ENCODE results near the gene FGD3.
A peak's percentile ranks its signal among the peaks of the same experiment; 100 is the strongest.

The FGD3 gene

GRCh38 chr9:93079371-93079770 lies 132.0 kb downstream of the FGD3 start:
- no peak overlapping the region for H3K4ac ChIP-seq (ENCODE audit: low read depth, low read length)
- no peak overlapping the region for H2BK15ac ChIP-seq (replicated peaks; ENCODE audit: low read depth)
- H3K4me1 ChIP-seq (ENCODE audit: control insufficient read depth, low read depth, low read length) = no peaks in the 10 kb centered on the region
- no peak overlapping the region for H4K5ac ChIP-seq (ENCODE audit: low read length)
- no peak overlapping the region for H2BK5ac ChIP-seq (ENCODE audit: low read length)
- no peak overlapping the region for H3K56ac ChIP-seq (ENCODE audit: low read length)
- no peak overlapping the region for H2AK5ac ChIP-seq (ENCODE audit: low read length)
- no peaks in the 10 kb centered on the region for H3K79me1 ChIP-seq (ENCODE audit: low read length)
- no peak overlapping the region for H2BK120ac ChIP-seq (ENCODE audit: low read depth, low read length)
- H3K36me3 ChIP-seq (ENCODE audit: control insufficient read depth, insufficient read depth, low read length) = no peaks in the 10 kb centered on the region
- no peak overlapping the region for H3K18ac ChIP-seq (ENCODE audit: low read length)
- no peak overlapping the region for H4K8ac ChIP-seq (ENCODE audit: low read depth, low read length)
- DNase-seq = no peak
- no peak overlapping the region for H3K4me3 ChIP-seq (ENCODE audit: low read length)
- no peak overlapping the region for H3K4me2 ChIP-seq (ENCODE audit: low read length)
- no CpG with 5 or more reads among the region's 13 CpGs for WGBS (ENCODE audit: extremely low coverage, insufficient coverage, low lambda C conversion rate)
- no peaks in the 10 kb centered on the region for H3K79me2 ChIP-seq (ENCODE audit: control insufficient read depth, insufficient read depth, low read length)
- no peak overlapping the region for H3K27ac ChIP-seq (ENCODE audit: low read depth, low read length)
- no peak overlapping the region for H3K9ac ChIP-seq (ENCODE audit: low read length)
- no peaks in the 10 kb centered on the region for H3K27me3 ChIP-seq (ENCODE audit: insufficient read depth, low read length, poor library complexity)
- H3K23ac ChIP-seq (ENCODE audit: low read length) = no peak overlapping the region

- H4K5ac ChIP-seq (ENCODE audit: low read length) = no peak overlapping the region
- no peak for DNase-seq
Measured at GRCh38 chr9:93080406-93080805, 133.1 kb downstream of the FGD3 start.

GRCh38 chr9:93081081-93081529 lies 133.8 kb downstream of the FGD3 start:
- no peak overlapping the region for H3K18ac ChIP-seq (ENCODE audit: low read length)
- H3K4ac ChIP-seq (ENCODE audit: low read depth, low read length) = no peak overlapping the region
- no peak overlapping the region for H2AK5ac ChIP-seq (ENCODE audit: low read length)
- no peaks in the 10 kb centered on the region for H3K79me2 ChIP-seq (ENCODE audit: control insufficient read depth, insufficient read depth, low read length)
- no peaks in the 10 kb centered on the region for H3K27me3 ChIP-seq (ENCODE audit: insufficient read depth, low read length, poor library complexity)
- no peak overlapping the region for H4K5ac ChIP-seq (ENCODE audit: low read length)
- no peak overlapping the region for H3K4me2 ChIP-seq (ENCODE audit: low read length)
- no peaks in the 10 kb centered on the region for H3K79me1 ChIP-seq (ENCODE audit: low read length)
- H3K36me3 ChIP-seq (ENCODE audit: control insufficient read depth, insufficient read depth, low read length) = no peaks in the 10 kb centered on the region
- WGBS (ENCODE audit: extremely low coverage, insufficient coverage, low lambda C conversion rate) = no CpG with 5 or more reads among the region's 10 CpGs
- no peak overlapping the region for H3K56ac ChIP-seq (ENCODE audit: low read length)
- no peak overlapping the region for H3K23ac ChIP-seq (ENCODE audit: low read length)
- no peak overlapping the region for H2BK15ac ChIP-seq (replicated peaks; ENCODE audit: low read depth)
- no peaks in the 10 kb centered on the region for H3K4me1 ChIP-seq (ENCODE audit: control insufficient read depth, low read depth, low read length)
- H3K9ac ChIP-seq (ENCODE audit: low read length) = no peak overlapping the region
- no peak overlapping the region for H2BK5ac ChIP-seq (ENCODE audit: low read length)
- H2BK120ac ChIP-seq (ENCODE audit: low read depth, low read length) = no peak overlapping the region
- H4K8ac ChIP-seq (ENCODE audit: low read depth, low read length) = no peak overlapping the region
- H3K4me3 ChIP-seq (ENCODE audit: low read length) = no peak overlapping the region
- no peak for DNase-seq
- H3K27ac ChIP-seq (ENCODE audit: low read depth, low read length) = no peak overlapping the region

More at GRCh38 chr9:93080406-93080805, 133.1 kb downstream of the FGD3 start:
- Histone ChIP-seq H3K56ac (ENCODE audit: low read length) (no peak overlapping the region), H3K4ac (ENCODE audit: low read depth, low read length) (no peak overlapping the region), H2BK15ac (replicated peaks; ENCODE audit: low read depth) (no peak overlapping the region), H3K27ac (ENCODE audit: low read depth, low read length) (no peak overlapping the region), H3K4me3 (ENCODE audit: low read length) (no peak overlapping the region), H3K9ac (ENCODE audit: low read length) (no peak overlapping the region), H3K18ac (ENCODE audit: low read length) (no peak overlapping the region), H3K79me2 (ENCODE audit: control insufficient read depth, insufficient read depth, low read length) (no peaks in the 10 kb centered on the region), H3K79me1 (ENCODE audit: low read length) (no peaks in the 10 kb centered on the region), H2BK120ac (ENCODE audit: low read depth, low read length) (no peak overlapping the region), H4K8ac (ENCODE audit: low read depth, low read length) (no peak overlapping the region), H3K23ac (ENCODE audit: low read length) (no peak overlapping the region), H2BK5ac (ENCODE audit: low read length) (no peak overlapping the region), H3K4me2 (ENCODE audit: low read length) (no peak overlapping the region), H3K36me3 (ENCODE audit: control insufficient read depth, insufficient read depth, low read length) (no peaks in the 10 kb centered on the region), H2AK5ac (ENCODE audit: low read length) (no peak overlapping the region), H3K4me1 (ENCODE audit: control insufficient read depth, low read depth, low read length) (no peaks in the 10 kb centered on the region), H3K27me3 (ENCODE audit: insufficient read depth, low read length, poor library complexity) (no peaks in the 10 kb centered on the region)
- WGBS (ENCODE audit: extremely low coverage, insufficient coverage, low lambda C conversion rate) = no CpG with 5 or more reads among the region's 9 CpGs

GRCh38 chr9:93081931-93082330 lies 134.6 kb downstream of the FGD3 start:
- H4K8ac ChIP-seq (ENCODE audit: low read depth, low read length) = no peak overlapping the region
- no peaks in the 10 kb centered on the region for H3K79me1 ChIP-seq (ENCODE audit: low read length)
- DNase-seq = no peak
- no peaks in the 10 kb centered on the region for H3K27me3 ChIP-seq (ENCODE audit: insufficient read depth, low read length, poor library complexity)
- H2BK15ac ChIP-seq (replicated peaks; ENCODE audit: low read depth) = no peak overlapping the region
- H3K79me2 ChIP-seq (ENCODE audit: control insufficient read depth, insufficient read depth, low read length) = no peaks in the 10 kb centered on the region
- H3K36me3 ChIP-seq (ENCODE audit: control insufficient read depth, insufficient read depth, low read length) = no peaks in the 10 kb centered on the region
- WGBS (ENCODE audit: extremely low coverage, insufficient coverage, low lambda C conversion rate) = no CpG with 5 or more reads among the region's 3 CpGs
- H3K23ac ChIP-seq (ENCODE audit: low read length) = no peak overlapping the region
- no peak overlapping the region for H3K18ac ChIP-seq (ENCODE audit: low read length)
- no peak overlapping the region for H3K27ac ChIP-seq (ENCODE audit: low read depth, low read length)
- no peak overlapping the region for H3K56ac ChIP-seq (ENCODE audit: low read length)
- H3K9ac ChIP-seq (ENCODE audit: low read length) = no peak overlapping the region
- H3K4me3 ChIP-seq (ENCODE audit: low read length) = no peak overlapping the region
- no peak overlapping the region for H3K4ac ChIP-seq (ENCODE audit: low read depth, low read length)
- H2BK120ac ChIP-seq (ENCODE audit: low read depth, low read length) = no peak overlapping the region
- no peak overlapping the region for H2BK5ac ChIP-seq (ENCODE audit: low read length)
- no peak overlapping the region for H3K4me2 ChIP-seq (ENCODE audit: low read length)
- H4K5ac ChIP-seq (ENCODE audit: low read length) = no peak overlapping the region
- H3K4me1 ChIP-seq (ENCODE audit: control insufficient read depth, low read depth, low read length) = no peaks in the 10 kb centered on the region
- H2AK5ac ChIP-seq (ENCODE audit: low read length) = no peak overlapping the region

GRCh38 chr9:93082841-93083411 lies 135.6 kb downstream of the FGD3 start:
- no peak overlapping the region for H3K18ac ChIP-seq (ENCODE audit: low read length)
- no peak overlapping the region for H2BK120ac ChIP-seq (ENCODE audit: low read depth, low read length)
- H3K9ac ChIP-seq (ENCODE audit: low read length) = no peak overlapping the region
- H3K56ac ChIP-seq (ENCODE audit: low read length) = peak overlapping the region; percentile 25
- no peak overlapping the region for H2BK15ac ChIP-seq (replicated peaks; ENCODE audit: low read depth)
- no peak overlapping the region for H3K27ac ChIP-seq (ENCODE audit: low read depth, low read length)
- no peaks in the 10 kb centered on the region for H3K4me1 ChIP-seq (ENCODE audit: control insufficient read depth, low read depth, low read length)
- no peak overlapping the region for H3K23ac ChIP-seq (ENCODE audit: low read length)
- H3K79me1 ChIP-seq (ENCODE audit: low read length) = no peaks in the 10 kb centered on the region
- H3K79me2 ChIP-seq (ENCODE audit: control insufficient read depth, insufficient read depth, low read length) = no peaks in the 10 kb centered on the region
- H3K4me3 ChIP-seq (ENCODE audit: low read length) = no peak overlapping the region
- WGBS (ENCODE audit: extremely low coverage, insufficient coverage, low lambda C conversion rate) = no CpG with 5 or more reads among the region's 18 CpGs
- no peak overlapping the region for H2AK5ac ChIP-seq (ENCODE audit: low read length)
- H3K27me3 ChIP-seq (ENCODE audit: insufficient read depth, low read length, poor library complexity) = no peaks in the 10 kb centered on the region
- DNase-seq = no peak
- H3K4ac ChIP-seq (ENCODE audit: low read depth, low read length) = no peak overlapping the region
- H2BK5ac ChIP-seq (ENCODE audit: low read length) = no peak overlapping the region
- no peak overlapping the region for H3K4me2 ChIP-seq (ENCODE audit: low read length)
- no peak overlapping the region for H4K5ac ChIP-seq (ENCODE audit: low read length)
- no peaks in the 10 kb centered on the region for H3K36me3 ChIP-seq (ENCODE audit: control insufficient read depth, insufficient read depth, low read length)
- H4K8ac ChIP-seq (ENCODE audit: low read depth, low read length) = no peak overlapping the region

All from mesendoderm (in vitro differentiated cells).